Stromal cell of bone marrow (primary cell): Measurements from ENCODE around the gene PLEKHO2.

Source experiments
- DNase-seq: peaks from one replicate; pipeline ENCODE4 v3.0.0-alpha.2; 2012; ENCODE audit warnings: low read depth

The PLEKHO2 gene

GRCh38 chr15:64857421-64857820, 15.7 kb downstream of the PLEKHO2 start:
- DNase-seq = no peak

DNA sequence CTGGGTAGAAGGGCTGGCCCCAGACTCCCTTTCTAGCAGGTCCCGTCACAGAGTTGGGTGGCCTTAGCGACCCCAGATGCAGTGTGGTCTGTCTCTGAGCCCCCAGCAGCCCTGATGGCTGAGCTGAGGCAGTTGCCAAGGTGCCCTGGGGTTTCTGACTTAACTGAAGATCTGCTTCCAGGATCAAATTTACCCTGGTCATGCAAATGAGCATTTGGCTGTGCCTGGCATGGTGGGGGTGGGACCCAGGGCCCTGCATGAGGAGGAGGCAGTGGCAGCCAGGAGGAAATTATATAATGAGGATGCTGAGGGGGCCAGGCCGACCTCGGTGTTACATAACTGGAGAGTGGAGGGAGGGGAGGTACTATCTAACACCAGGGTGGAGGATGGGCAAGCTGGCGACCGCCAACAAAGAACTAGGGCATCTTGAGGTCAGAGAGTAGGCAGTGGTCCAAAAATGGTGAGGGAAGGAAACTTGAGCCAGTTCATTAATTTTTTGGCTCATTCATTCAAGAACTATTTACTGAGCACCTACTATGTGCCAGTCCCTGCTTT, 16.4 kb downstream of the PLEKHO2 start:
- DNase-seq = no peak

GRCh38 chr15:64859226-64859625, 17.5 kb downstream of the PLEKHO2 start:
- DNase-seq = no peak

GRCh38 chr15:64861331-64861730, 19.6 kb downstream of the PLEKHO2 start:
- DNase-seq = no peak

GRCh38 chr15:64861960-64862359, 20.2 kb downstream of the PLEKHO2 start:
- DNase-seq = no peak

DNA sequence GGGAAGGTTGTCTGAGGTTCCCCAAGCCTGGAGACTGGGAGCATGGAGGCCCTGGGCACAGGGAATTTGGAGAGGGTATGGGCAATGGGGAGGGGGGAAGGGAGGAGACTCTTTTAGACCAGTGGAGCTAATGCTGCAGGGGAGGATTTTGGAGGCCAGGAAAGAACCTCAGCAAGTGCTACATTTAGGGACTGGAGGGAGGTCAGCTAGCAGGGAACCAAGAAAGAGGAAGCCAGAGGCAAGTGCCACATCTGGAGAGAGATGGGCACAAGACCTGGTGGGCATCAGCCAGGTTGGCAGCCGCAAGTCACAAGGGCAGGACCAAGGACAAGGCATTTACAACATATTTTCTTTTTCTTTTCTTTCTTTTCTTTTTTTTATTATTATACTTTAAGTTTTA, 20.7 kb downstream of the PLEKHO2 start:
- DNase-seq = no peak

DNA sequence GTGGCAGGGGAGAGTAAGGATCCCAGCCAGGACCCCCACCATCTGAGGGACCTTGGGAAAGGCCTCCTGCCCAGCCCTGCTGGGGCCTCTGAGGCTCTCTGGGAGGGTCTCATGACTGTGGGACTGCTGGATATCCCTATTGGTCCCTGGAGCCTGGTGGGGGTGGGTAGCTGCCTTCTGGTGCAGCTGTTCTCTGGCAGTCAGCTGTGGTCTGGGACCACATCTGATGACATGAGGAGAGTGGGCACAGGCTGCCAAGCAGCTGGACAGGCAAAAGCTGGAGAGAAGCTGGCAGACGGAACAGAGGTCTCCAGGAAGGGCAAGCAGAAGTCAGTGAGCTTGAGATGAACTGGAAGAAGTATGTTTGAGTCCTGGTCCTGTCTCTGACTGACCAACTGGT, 22.4 kb downstream of the PLEKHO2 start:
- DNase-seq = no peak

DNA sequence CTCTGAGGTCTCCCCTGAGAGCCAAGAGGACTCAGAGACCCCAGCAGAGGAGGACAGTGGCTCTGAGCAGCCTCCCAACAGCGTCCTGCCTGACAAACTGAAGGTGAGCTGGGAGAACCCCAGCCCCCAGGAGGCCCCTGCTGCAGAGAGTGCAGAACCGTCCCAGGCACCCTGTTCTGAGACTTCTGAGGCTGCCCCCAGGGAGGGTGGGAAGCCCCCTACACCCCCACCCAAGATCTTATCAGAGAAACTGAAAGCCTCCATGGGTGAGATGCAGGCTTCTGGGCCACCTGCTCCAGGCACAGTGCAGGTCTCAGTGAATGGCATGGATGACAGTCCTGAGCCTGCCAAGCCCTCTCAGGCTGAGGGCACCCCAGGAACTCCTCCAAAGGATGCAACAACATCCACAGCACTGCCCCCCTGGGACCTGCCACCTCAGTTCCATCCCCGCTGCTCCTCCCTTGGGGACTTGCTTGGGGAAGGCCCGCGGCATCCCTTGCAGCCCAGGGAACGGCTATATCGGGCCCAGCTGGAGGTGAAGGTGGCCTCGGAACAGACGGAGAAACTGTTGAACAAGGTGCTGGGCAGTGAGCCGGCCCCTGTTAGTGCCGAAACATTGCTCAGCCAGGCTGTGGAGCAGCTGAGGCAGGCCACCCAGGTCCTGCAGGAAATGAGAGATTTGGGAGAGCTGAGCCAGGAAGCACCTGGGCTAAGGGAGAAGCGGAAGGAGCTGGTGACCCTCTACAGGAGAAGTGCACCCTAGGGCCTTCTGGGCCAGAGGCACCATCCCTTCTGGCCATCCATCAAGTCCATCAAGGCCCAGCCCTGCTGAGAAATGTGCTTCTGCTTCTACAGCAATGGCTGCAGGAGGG, 23.6 kb downstream of the PLEKHO2 start:
- DNase-seq = no peak

- DNase-seq = no peak
Observed at GRCh38 chr15:64865998-64866520, 24.3 kb downstream of the PLEKHO2 start.

DNA sequence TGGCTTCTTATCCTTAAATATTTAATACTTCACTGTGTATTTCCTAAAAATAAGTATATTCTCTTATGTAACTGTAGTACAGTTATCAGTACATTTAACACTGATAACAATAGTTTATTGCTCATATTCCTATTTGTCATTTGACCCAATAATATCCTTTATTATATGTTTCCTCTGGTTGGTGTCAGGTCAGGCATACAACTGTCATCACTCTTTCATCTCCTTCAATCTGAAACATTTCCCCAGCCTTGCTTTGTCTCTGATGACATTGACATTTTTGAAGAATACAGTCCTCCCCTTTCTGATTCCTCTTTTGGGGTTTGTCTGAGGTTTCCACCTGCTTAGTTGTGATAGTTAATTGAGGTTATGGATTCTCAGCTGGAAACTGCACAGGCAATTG, 27.8 kb downstream of the PLEKHO2 start:
- DNase-seq = no peak

DNA sequence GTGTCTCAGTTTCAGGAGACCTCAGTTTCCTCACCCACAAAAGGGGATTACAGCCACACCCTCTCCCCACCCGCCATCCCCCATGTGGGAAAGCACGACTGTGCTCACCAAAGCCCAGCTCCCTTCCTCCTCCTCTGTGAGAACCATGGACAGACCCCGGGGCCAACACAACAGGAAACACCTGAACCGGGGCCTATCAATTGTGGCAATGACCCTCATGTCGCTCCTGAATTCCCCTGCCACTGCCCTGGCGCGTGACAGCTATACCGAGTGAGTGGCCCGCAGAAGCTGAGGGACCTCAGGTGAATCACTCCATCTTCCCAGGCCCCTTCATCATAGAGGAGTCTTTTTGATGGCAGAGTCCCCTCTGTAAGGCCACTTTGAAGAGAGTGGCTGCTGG, 28.6 kb downstream of the PLEKHO2 start:
- no peak for DNase-seq

DNA sequence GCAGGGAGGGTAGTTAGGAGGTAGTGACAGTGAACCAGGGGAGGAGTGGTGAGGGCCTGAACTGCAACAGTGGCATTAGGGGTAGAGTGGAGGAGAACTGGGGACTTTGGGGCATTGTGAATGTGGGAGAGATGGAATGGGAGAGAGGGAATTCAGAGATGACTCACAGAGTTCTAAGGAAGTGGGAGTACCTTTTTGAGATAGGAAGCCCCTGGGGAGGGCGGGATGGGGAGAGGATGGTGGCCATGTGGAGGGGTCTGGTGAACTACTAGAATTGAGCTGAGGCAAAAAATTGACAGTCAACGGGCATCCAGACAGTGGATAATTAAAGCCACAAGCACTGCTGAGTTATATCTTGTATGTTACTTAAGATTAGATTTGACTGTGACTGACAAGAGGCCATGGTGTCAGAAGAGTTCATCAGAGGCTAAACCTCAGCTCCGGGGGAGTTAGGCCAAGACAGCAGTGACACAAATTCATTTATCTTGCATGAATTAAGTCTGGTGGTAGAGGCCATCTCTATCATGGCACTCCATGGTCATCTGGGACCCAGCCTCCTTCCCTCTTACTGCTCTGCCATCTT, 34.0 kb downstream of the PLEKHO2 start:
- DNase-seq = no peak

DNA sequence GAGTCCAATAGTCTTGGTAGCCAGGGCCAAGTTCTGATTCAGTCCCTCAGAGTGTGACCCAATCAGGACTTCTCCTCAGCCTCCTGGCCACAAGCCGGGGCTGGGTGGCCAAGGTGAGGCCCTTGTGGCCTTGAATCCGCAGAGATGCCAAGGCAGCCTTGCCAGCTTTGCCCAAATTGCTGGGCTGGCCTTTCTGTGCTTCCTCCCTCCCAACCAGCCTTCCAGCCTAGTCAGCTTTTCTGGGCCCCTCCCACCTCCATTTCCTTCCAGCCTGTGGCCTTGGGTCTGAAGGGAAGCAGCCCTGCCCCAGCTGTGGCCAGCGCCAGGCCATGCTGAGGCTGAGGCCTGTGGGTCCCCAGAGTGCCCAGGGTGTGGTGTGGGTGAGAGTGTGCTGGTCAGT, 35.7 kb downstream of the PLEKHO2 start:
- DNase-seq = peak; percentile 44

- no peak for DNase-seq
Observed at GRCh38 chr15:64878705-64879104, 37.0 kb downstream of the PLEKHO2 start.

- DNase-seq = no peak
Observed at GRCh38 chr15:64883100-64883581, 41.4 kb downstream of the PLEKHO2 start.

DNA sequence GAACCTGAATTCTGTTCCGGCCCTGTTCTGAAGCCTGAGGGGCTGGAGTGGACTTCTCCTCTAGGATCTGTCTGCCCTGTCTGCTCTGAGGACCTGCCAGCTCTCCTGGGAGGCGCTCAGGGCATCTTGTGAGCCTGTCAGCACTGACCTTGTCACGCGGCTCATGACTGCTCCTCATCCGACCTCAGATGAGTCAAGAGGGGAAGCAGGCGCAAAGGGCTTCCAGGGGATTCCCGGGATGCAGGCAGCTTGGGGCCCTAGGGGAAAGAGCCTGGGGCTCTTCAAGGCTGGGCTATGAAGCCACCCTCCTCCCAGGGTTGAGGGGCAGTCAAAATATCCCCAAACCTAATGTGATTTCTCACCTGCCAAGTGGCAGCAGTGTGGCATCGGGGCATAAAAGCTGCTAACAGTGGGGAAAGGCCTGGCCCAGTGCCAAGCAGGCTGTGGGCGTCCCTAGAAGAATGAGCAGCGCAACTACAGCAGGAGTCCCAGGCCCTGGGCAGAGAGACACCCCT, 42.3 kb downstream of the PLEKHO2 start:
- peak; percentile 85 for DNase-seq

GRCh38 chr15:64884679-64885078, 43.0 kb downstream of the PLEKHO2 start:
- no peak for DNase-seq

DNA sequence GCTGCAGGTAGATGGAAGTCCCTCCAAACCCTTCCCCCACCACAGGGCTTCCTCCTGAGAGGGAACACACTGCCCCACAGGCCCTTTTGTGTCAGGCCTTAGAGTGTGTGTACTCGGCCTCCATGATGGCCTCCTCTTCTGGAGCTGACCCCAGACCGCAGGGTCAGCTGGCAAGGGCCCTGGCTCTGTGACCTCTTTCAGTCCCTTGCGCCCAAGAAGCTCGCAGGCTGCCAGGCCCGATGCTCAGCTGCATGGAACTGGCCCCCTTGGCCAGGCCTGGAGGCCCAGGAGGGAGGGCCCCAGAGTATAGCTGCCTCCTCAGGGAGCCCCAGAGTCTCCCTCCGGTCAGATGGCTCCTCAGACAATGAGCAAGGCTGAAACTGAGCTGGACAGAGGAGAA, 46.6 kb downstream of the PLEKHO2 start:
- no peak for DNase-seq

DNA sequence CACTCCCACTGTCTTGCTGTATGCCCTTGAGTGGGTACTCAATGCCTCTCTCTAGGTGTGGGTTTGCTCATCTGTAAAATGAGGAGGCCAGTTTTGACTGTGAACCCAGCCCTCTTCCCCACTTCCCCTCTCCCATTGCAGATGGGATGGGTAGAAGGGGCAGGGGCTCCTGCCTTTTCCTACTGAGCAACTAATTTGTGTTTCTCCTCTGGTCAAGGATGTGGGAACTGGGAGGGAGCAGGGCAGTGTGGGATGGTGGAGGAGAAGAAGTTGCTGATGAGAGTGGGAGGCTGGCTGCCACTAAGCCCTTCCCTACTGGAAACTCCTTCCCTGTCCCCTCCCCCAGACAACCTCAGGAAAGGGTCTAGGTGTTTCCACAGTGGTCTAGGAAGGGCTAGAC, 49.8 kb downstream of the PLEKHO2 start:
- no peak for DNase-seq

GRCh38 chr15:64892847-64893403, 51.2 kb downstream of the PLEKHO2 start:
- no peak for DNase-seq

- peak; percentile 88 for DNase-seq
Observed at GRCh38 chr15:64893481-64894394, 52.0 kb downstream of the PLEKHO2 start.
